ENCODE measurements around the gene KLHL28. TPM values are rescaled to one million over a fixed set of nuclear protein-coding genes. Genes with fewer than 3 reads are reported as not detected.

KLHL28 gene
- total RNA-seq, 3 donors from 2014 or later (not counting 1 experiment from before 2014, with no cell fraction given), result 47.6 to 59.7 (median 56.0) TPM

DNA sequence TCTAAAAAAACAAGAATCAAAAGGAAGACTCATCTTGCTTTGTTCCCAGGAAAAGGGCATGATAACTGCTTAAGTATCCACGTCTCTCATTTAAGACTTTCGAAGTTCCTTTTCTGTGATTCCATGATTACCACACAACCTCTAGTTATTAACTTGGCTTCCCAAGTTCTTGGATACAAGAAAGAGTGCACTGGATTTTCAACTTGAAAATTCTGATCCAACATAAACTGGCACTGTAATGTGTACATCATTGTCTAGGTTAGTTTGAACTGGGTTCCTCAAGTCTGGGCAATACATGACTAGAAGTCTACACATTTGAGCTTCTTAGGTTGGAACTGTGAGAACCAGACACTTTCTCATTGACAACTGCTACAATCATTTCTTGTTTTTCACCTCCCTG, 1.6 kb downstream of the KLHL28 start:
- peaks cover 4 to 5% of the 10 kb centered on the region in 2 donors for H3K9me3 Mint-ChIP-seq
- intact Hi-C loops (cut with micrococcal nuclease), result no loop called here
- TF ChIP-seq CTCF (IDR thresholded peaks at IDR 0.05), result no peak
- peak in 1 of 2 donors; percentile 9 for DNase-seq
- H3K27ac Mint-ChIP-seq, result no peak overlapping the region
- H3K36me3 Mint-ChIP-seq, result peaks cover 15% of the 10 kb centered on the region
- WGBS (ENCODE audit: insufficient coverage), result 49% methylated on average over 2 of the region's 2 CpGs
- Histone ChIP-seq H3K27me3 (ENCODE audit: control insufficient read depth, insufficient read depth, low read length) (no peaks in the 10 kb centered on the region), H3K4me3 (ENCODE audit: low read length) (no peak overlapping the region), H3K9me3 (ENCODE audit: control insufficient read depth, insufficient read depth, low read length) (peaks cover 15% of the 10 kb centered on the region), H3K27ac (ENCODE audit: low read length) (no peak overlapping the region), H3K36me3 (ENCODE audit: control insufficient read depth, insufficient read depth, low read length) (no peaks in the 10 kb centered on the region), H3K4me1 (ENCODE audit: control insufficient read depth, insufficient read depth, low read length) (peaks cover 20% of the 10 kb centered on the region)
- no peaks in the 10 kb centered on the region for H3K27me3 Mint-ChIP-seq (ENCODE audit: low read depth in 2 of 2)
- no peak for ATAC-seq
- H3K4me1 Mint-ChIP-seq, result peaks cover 36 to 41% of the 10 kb centered on the region in 2 donors
- no peak overlapping the region for H3K4me3 Mint-ChIP-seq

DNA sequence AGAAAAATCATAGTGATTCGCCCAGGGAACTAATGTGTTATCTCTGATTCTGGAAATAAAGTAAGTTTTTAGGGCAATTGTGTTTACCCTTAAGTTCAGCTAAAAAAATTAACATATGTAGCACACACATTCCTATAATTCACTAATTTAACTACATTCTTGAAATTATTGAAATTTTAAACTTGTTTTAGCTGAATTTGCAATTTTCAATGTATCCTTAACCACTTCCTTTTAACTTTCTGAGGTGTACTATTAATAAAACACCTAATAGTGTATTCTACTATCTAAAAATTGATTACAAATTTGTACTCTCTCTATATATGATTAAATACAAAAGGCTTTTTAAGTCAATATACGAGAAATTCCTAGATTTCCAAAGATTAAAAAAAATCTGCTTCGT, 2.2 kb downstream of the KLHL28 start:
- no peaks in the 10 kb centered on the region for H3K36me3 ChIP-seq (ENCODE audit: control insufficient read depth, insufficient read depth, low read length)
- DNase-seq, result no peak
- no peaks in the 10 kb centered on the region for H3K27me3 Mint-ChIP-seq (ENCODE audit: low read depth in 2 of 2)
- intact Hi-C loops (cut with micrococcal nuclease), result no loop called here
- H3K9me3 ChIP-seq (ENCODE audit: control insufficient read depth, insufficient read depth, low read length), result peaks cover 15% of the 10 kb centered on the region
- peaks cover 4% of the 10 kb centered on the region in 2 donors for H3K9me3 Mint-ChIP-seq
- peak overlapping the region in 1 of 2 donors; percentile 51 for H3K27ac Mint-ChIP-seq
- H3K36me3 Mint-ChIP-seq, result peaks cover 9% of the 10 kb centered on the region
- no peak overlapping the region for H3K4me3 ChIP-seq (ENCODE audit: low read length)
- no peak for ATAC-seq
- H3K27me3 ChIP-seq (ENCODE audit: control insufficient read depth, insufficient read depth, low read length), result no peaks in the 10 kb centered on the region
- H3K27ac ChIP-seq (ENCODE audit: low read length), result no peak overlapping the region
- peaks cover 30 to 34% of the 10 kb centered on the region in 2 donors for H3K4me1 Mint-ChIP-seq
- no peak for TF ChIP-seq CTCF (IDR thresholded peaks at IDR 0.05)
- WGBS (ENCODE audit: insufficient coverage), result 86% methylated on average over 1 of the region's 3 CpGs
- peak overlapping the region; percentile 50 for H3K4me3 Mint-ChIP-seq
- H3K4me1 ChIP-seq (ENCODE audit: control insufficient read depth, insufficient read depth, low read length), result peaks cover 20% of the 10 kb centered on the region

DNA sequence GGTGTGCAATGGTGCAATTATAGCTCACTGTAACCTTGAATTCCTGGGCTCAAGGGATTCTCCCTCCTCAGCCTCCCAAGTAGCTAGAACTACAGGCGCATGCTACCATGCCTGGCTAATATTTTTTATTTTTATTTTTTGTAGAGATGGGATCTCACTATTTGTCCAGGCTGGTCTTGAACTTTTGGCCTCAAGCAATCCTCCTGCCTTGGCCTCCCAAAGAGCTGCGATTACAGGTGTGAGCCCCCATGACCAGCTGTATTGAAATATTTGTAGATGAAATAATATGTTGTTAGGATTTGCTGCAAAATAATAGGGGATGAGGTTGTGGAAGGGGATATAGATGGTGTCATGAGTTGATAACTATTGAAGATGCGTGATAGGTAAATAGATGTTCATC, 4.9 kb downstream of the KLHL28 start:
- Mint-ChIP-seq H3K27me3 (ENCODE audit: low read depth in 2 of 2) (no peaks in the 10 kb centered on the region), H3K4me1 (peaks cover 28 to 31% of the 10 kb centered on the region in 2 donors), H3K9me3 (no peaks in the 10 kb centered on the region), H3K4me3 (peak overlapping the region; percentile 28), H3K27ac (no peak overlapping the region), H3K36me3 (no peaks in the 10 kb centered on the region)
- no peak for ATAC-seq
- H3K4me3 ChIP-seq (ENCODE audit: low read length), result no peak overlapping the region
- no peaks in the 10 kb centered on the region for H3K9me3 ChIP-seq (ENCODE audit: control insufficient read depth, insufficient read depth, low read length)
- H3K27ac ChIP-seq (ENCODE audit: low read length), result no peak overlapping the region
- no peaks in the 10 kb centered on the region for H3K27me3 ChIP-seq (ENCODE audit: control insufficient read depth, insufficient read depth, low read length)
- no peak for DNase-seq
- WGBS (ENCODE audit: insufficient coverage), result 100% methylated on average over 2 of the region's 3 CpGs
- H3K4me1 ChIP-seq (ENCODE audit: control insufficient read depth, insufficient read depth, low read length), result peaks cover 3% of the 10 kb centered on the region
- H3K36me3 ChIP-seq (ENCODE audit: control insufficient read depth, insufficient read depth, low read length), result peaks cover 4% of the 10 kb centered on the region
- intact Hi-C loops (cut with micrococcal nuclease), result no loop called here
- no peak for TF ChIP-seq CTCF (IDR thresholded peaks at IDR 0.05)

- H3K9me3 ChIP-seq (ENCODE audit: control insufficient read depth, insufficient read depth, low read length), result no peaks in the 10 kb centered on the region
- ATAC-seq (no peak), DNase-seq (no peak)
- Mint-ChIP-seq H3K4me3 (no peak overlapping the region), H3K9me3 (no peaks in the 10 kb centered on the region), H3K27ac (no peak overlapping the region), H3K36me3 (no peaks in the 10 kb centered on the region), H3K4me1 (peaks cover 34 to 37% of the 10 kb centered on the region in 2 donors), H3K27me3 (ENCODE audit: low read depth in 2 of 2) (no peaks in the 10 kb centered on the region)
- no peak overlapping the region for H3K4me3 ChIP-seq (ENCODE audit: low read length)
- no peak for TF ChIP-seq CTCF (IDR thresholded peaks at IDR 0.05)
- H3K27me3 ChIP-seq (ENCODE audit: control insufficient read depth, insufficient read depth, low read length), result no peaks in the 10 kb centered on the region
- H3K27ac ChIP-seq (ENCODE audit: low read length), result no peak overlapping the region
- 81% methylated on average over 3 of the region's 3 CpGs for WGBS (ENCODE audit: insufficient coverage)
- intact Hi-C loops (cut with micrococcal nuclease), result no loop called here
- peaks cover 3% of the 10 kb centered on the region for H3K4me1 ChIP-seq (ENCODE audit: control insufficient read depth, insufficient read depth, low read length)
- peaks cover 8% of the 10 kb centered on the region for H3K36me3 ChIP-seq (ENCODE audit: control insufficient read depth, insufficient read depth, low read length)
Observed at GRCh38 chr14:44955528-44955927, 6.2 kb downstream of the KLHL28 start.

Data from natural killer cell (primary cell).